Measurements from ENCODE around the gene CA14.
A peak's percentile ranks its signal among the peaks of the same experiment; 100 is the strongest.
"Not testable (repeated sequence)": the region's sequence is repeated elsewhere in the genome, so short reads cannot be mapped to it uniquely, and the experiment has no call there.

The CA14 gene

DNA sequence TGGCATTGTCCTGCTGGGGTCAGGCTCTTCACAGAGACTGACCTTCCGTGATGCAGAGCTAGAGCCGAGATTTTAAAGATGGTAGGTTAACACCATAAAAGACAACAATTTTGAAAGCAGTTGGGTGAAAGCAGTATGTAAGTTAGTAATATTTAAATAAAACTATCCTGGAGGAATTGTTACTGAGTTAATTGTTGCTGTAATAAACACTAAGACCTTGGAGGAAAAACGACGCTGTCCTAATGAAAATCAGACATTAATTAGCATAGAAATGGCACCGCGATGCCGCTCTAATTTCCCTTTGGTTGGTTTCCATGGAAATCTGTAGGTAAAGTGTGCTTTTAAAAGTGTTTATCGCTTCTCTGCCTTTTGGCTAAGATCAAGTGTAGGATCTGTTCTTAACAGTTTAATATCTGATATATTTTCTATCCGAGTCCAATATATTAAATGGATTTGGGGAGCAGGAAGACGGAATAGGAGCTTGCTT, 20.9 kb upstream of the CA14 start:
- no peak for DNase-seq (ENCODE audit: low read depth)

DNA sequence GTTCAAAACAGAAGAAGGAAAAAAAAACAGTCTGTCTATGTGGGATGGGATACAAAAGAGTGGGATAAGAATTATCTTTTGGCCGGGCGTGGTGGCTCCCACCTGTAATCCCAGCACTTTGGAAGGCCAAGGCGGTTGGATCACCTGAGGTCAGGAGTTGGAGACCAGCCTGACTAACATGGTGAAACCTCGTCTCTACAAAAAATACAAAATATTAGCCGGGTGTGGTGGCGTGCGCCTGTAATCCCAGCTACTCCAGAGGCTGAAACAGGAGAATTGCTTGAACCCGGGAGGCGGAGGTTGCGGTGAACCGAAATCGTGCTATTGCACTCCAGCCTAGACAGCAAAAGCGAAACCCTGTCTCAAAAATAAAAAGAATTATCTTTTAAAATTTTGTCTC, 20.4 kb upstream of the CA14 start:
- not testable (repeated sequence) for DNase-seq (ENCODE audit: low read depth)

DNA sequence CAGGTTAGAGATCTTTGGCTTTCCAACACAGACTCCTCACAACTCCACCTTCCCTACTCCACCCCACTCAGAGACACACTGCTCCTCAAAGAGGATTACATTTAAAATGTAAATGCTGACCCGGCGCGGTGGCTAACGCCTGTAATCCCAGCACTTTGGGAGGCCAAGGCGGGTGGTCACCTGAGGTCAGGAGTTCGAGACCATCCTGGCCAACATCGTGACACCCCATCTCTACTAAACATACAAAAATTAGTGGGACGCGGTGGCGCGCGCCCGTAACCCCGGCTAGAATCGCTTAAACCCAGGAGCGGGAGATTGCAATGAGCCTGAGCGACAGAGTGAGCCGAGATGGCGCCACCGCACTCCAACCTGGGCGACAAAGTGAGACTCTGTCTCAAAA, 19.8 kb upstream of the CA14 start:
- DNase-seq (ENCODE audit: low read depth) = no peak

DNA sequence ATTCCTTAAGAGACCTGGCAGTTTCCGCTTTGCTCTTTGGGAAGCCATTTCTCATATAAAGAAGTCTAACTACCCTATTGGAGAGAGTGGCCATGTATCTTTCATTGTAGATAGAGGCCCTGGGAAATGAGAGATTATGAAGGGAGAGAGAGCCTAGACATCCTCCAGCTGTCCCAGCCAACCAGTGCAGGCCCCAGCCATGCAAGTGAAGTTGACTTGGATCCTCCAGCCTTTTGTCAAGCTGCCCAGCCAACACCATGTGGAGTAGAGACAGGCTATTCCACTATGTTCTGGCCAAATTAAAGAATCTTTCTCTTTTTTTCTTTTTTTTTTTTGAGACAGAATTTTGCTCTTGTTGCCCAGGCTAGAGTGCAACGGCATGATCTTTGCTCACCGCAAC, 14.6 kb upstream of the CA14 start:
- DNase-seq (ENCODE audit: low read depth) = no peak

DNA sequence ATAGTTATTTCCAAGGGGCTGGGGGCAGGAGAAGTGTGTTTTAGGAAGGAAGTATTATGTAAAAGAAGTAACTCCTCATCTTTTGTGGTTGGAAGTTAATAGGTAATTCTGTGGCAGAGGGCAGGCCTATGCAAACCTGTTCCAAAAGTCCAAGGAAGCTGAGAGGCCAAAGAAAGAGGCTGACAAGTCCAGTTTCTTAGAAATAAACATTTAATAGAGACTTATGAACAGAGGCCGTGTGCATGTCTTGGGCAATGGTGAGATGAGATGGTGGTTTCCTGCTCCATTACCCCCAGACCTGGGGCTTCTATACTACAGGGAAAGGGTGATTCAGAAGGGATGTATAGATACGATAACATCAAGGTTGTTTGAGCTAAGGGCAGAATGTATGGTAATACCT, 7.6 kb upstream of the CA14 start:
- DNase-seq (ENCODE audit: low read depth) = no peak

DNA sequence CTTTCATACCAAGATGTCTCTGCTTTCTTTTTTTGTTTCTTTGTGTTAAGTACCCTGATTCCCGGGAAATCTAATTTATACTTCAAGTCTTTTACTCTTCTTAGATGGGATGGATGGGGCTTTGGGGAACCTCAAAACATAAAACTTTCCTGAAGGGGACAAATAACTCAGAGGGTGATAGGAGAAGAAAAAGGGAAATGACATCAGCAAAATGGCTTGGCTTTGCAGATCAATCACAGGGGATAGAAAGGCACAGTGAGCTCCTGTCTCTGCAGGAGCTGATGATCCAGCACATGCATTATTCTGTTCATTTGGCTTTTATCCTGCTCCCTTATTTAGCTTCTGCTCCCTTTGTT, 1.4 kb upstream of the CA14 start:
- no peak for DNase-seq (ENCODE audit: low read depth)

DNA sequence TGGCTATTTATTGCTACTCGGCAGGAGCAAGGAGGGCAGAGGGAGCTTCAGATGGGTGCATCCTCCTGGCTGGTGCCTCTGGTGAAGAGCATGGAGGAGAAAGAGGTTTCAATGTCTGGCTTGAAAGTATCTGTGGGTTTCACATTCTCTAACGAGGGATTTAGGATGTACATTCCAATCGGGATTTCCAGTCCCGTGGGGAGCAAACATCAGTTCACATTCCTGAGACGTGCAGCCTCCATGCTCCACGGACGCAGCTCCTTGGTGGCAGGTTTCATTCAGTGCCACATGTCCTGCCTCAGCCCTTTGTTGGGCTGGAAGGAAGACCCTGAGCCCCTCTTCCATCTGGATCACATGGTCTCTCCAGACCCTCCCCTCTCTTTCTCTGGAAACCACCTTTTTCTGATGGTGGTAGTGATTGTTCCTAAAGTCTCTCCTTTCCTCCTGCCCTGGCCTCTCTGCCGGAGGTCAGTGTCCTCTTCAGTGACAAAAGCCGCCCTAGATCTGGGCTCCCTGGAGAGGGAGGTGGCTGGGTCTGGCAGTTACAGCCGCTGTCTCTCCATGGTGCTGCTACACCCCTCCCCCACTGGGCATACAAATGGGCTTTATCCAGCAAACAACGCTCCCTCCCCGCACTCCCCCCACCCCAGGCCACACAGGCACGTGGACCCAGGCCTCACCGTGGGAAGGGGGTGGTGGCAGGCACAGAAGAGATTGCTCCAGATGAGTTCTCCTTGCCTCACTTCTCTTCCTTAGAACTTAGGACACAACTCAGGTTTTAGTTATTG, 826 bp upstream of the CA14 start:
- DNase-seq (ENCODE audit: low read depth) = no peak

DNA sequence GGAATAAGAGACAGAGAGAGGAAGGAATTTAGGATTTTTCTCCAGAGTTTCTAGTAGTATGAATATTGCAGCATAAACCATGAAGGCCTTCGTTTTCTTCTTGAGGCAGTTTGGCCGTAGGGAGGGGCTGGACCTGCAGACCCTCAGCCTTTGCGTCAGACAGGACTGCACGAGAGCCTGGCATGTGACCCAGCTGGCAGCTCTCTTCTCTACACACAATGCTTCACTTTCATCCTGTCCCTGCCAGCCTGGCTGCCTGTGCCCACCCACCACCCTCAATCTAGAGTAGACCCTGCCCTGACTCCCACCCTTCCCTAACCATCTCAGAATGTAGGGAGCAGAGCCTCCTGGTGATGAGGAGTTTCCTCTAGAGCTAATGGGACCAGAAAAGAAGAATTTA, 1.6 kb downstream of the CA14 start:
- DNase-seq (ENCODE audit: low read depth) = no peak

DNA sequence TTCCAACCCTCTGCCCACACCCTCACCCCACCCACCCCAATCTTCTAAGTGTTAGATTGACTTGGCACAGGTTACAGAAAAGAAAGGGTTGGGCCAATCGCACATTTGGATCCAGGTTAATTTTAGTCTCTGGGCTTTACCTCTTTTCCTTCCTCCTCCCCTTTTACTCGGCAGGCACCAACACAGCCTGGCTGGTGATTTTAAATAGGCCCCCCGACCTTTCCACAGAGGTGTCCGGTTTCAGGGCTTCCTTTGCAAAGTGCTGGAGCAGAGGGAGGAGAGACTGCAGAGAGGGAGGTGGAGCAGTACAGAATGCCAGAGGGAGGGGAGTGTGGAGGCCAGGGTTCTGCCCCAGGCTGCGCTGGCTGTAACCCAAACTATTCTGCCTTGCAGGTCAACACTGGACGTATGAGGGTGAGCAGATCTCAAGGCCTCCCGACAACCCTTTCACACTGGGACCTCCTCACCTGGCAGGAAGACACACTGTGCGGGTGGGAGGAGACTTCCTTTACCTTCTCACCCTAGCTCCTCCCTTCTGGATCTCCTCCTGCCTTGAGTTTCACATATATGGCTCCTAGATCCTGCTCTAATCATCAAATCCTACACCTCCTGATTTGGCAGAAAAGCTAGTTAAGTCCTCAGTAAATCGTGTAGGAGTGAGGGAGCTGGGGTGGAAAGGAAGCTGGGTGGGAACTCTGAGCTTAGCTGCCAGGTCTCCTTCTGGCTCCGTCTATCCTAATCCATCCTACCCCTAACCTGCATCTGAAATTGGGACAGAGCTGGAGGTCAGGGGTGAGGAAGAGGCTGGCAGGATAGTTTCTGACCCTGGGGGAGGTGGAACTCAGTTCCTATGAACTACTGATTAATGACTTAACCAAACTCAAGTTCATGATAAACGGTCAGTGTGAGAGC, 2.4 kb downstream of the CA14 start:
- DNase-seq (ENCODE audit: low read depth) = no peak

DNA sequence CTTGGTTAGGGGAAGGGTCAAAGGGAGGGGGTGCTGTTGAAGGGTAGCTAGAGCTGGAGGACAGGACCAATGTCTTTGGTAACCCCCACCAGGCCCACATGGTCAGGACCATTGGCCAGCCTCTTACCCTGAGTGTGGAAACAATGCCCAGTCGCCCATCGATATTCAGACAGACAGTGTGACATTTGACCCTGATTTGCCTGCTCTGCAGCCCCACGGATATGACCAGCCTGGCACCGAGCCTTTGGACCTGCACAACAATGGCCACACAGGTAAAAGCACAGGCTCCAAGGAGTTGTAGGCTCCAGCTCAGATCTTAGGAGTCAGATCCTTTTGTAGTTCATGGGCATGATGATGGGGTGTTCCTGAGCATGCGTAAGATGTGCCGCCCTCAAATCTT, 3.8 kb downstream of the CA14 start:
- no peak for DNase-seq (ENCODE audit: low read depth)

DNA sequence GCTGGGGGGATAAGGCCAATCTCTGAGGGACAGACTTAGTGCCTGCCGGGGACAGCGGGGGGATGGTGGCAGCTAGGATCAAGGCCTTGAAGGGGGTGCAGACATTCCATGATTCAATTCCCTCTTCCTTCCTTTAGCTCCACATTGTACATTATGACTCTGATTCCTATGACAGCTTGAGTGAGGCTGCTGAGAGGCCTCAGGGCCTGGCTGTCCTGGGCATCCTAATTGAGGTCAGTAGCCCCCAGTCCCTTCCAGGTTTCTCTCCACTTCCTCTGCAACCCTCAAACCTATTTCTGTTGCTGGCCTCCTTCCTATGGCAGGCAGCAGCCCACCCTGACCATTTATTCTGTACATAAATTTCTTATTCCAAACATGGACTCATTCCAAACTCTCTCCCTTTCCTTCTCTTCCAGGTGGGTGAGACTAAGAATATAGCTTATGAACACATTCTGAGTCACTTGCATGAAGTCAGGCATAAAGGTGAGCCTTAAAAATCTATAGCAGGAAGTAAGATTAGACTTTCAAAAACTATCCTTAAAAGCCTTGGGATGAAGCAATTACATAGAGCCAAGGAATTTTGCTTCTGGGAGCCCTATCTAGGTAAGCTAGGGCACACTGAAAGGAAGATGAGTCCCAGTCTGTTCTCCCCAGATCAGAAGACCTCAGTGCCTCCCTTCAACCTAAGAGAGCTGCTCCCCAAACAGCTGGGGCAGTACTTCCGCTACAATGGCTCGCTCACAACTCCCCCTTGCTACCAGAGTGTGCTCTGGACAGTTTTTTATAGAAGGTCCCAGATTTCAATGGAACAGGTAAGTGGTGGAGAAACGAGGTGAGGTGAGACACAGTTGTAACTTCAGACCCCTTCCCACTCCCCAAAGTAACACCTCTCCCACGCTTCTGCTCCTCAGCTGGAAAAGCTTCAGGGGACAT, 5.1 kb downstream of the CA14 start:
- no peak for DNase-seq (ENCODE audit: low read depth)

DNA sequence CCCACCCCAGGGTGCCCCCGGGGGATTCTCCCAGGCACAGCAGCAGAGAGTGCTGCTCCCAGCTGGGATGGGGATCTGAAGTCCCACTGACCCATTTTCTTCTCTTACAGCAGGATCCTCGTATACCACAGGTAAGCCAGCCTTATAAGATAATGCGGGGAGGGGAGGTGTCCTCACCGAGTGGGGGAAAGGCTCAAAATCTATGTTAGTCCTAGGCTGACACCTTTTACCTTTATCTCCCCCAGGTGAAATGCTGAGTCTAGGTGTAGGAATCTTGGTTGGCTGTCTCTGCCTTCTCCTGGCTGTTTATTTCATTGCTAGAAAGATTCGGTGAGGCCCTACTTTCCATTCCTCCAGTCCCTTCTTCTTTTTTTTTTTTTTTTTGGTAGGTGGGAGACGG, 6.0 kb downstream of the CA14 start:
- no peak for DNase-seq (ENCODE audit: low read depth)

DNA sequence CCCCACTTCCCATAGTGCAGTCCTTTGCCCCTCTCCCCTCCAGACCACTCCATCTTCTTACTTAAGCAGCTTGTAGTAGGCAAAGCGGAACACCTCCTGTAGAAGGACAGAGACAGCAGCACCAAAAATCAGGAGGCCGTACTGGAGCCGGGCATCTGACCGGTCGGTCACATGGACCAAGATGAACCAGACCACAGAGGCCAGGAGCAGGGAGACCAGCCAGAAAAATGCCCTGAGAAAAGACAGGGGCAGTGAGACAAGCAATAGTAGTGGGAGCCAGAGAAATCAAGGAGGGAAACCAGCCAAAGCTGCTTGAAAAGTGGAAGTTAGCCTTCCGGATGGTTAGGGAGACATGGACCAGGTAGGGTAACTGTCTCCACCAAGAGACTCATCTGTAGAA, 10.3 kb downstream of the CA14 start:
- no peak for DNase-seq (ENCODE audit: low read depth)

DNA sequence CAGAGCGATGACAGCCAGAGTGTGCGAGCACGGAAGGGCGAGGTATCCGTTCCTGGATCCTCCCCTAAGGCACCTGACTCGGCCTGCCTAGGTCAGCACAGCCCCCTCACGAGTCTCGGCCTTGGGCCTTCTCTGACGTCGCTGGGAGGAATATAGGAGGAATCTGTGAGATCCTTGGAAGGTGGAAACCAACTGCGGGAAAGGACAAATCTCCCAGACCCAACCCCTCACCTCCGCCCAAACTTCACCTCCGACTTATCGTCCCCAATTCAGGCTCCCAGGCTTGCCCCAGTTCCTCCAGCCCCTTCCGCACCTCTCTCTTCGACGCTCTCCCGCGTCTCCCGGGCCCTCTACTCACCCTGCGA, 10.7 kb downstream of the CA14 start:
- no peak for DNase-seq (ENCODE audit: low read depth)

DNA sequence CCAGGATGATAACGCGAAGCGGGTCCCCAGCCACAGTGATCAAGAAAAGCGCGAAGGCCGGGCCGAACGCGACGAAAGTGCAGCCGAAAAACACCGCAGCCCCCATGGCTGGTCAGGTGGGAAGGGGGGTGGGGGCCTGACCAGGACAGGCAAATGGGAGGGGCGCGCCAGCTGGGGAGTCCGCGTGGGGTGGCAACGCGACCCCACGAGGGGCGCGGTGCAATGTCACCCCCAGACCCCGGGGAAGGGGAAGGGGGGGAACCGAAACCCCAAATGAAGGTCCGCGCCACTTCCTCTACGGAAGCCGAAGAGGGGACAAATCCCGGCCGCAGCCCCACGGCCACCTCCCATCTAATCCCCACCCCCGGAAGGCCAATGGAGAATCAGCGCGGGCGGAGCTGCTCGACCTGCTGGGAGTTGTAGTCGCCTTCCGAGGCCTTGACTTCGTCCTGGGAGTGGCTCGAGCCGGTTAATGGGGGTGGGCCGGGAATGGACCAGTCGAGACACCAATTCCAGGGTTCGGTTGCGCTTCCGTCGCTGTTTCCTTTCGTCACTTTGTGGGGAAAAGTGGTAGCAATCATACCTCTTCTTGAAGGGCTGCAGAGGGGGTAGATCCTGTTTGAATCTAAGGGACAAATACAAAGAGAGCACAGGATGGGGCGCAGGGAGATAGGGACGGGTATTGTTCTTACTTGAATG, 11.3 kb downstream of the CA14 start, which contains the start of gene APH1A:
TSS of gene APH1A (minus strand) at position 312 of the 699 bp plus-strand sequence. CDS start at position 106, 206 bp downstream.
- DNase-seq (ENCODE audit: low read depth) = peak; percentile 85

DNA sequence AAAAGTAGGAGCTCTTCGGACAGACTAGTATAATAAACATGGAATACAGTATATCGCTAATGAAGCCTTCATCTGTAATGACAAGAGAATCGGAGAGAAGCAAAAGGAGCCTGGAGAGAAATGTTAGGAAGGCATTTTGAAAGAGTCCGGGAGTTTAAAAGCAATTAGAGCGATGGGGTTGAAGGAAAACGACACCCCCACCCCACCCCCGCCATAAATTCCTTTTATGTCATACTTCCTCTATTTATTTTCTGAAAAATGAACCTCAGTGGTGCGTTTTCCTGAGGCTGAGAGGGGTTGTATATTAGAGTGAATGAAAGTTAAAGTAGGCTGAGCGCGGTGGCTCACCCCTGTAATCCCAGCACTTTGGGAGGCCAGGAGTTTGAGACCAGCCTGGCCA, 11.9 kb downstream of the CA14 start:
- no peak for DNase-seq (ENCODE audit: low read depth)

DNA sequence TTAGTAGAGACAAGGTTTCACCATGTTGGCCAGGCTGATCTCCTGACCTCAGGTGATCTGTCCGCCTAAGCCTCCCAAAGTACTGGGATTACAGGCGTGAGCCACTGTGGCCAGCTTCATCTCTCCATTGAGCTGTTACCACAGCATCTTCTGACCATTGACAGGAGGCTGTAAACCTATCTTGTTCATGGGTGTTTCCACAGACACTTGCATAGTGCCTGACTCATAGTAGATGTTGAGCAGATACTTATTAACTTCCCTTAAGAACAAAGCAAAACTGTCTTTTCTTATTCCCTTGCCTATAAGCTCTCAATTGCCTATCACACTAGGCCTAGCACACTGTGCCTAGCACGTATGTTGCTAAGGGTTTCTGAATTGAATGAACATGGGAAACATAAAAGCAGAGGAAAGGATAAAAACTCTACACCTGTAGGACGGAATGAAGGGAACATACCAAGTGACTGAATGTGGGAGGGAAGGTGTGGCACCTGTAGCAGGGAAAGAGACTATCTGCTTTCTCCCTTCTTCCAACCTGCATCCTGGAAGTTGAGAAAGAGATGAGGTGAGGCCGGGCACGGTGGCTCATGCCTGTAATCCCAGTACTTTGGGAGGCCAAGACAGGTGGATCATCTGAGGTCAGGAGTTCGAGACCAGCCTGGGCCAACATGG, 13.9 kb downstream of the CA14 start:
- no peak for DNase-seq (ENCODE audit: low read depth)

DNA sequence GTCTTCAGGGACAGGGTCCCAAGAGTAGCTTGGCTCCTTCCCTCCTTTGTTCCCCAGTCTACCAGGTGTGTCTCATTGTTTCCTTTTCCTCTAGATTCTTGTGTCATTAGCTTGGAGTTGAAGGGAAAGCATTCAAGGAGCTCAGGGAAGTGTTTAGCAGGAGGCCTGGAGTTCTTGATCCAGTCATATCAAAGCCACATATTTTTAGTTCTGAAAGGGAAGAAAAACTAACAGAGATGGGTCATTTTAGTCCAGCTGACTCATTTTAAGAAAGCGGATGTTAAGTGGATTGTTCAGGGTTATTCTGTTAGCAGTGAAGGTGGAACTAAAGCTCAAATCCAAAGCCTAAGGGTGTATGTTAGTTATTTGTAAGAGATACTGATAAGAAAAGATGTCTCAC, 15.7 kb downstream of the CA14 start:
- no peak for DNase-seq (ENCODE audit: low read depth)

DNA sequence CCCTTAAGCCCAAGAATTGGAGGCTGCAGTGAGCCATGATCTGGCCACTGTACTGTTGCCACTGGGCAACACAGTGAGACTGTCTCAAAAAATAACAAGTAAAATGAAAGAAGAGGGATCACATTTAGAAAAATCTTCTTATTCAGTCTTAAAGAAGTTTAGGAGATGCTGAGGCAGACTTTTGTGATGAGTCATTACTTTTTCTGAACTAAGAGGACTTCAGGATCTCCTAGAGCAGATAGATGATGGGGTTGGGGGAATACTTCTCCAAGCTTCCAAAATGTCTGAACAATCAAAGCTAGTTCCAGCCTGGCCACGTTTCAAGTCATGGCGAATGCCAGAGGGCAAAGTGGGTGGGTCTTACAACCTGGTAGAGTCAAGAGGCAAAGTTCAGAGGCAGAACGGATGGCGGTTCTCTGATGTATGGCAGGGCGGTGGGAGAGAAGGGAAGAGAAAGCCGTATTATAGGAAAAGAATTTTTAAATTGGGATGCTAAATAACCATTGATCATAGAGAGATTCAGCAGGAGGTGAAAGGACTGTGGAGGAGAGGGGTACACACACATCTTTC, 22.6 kb downstream of the CA14 start:
- DNase-seq (ENCODE audit: low read depth) = no peak

DNA sequence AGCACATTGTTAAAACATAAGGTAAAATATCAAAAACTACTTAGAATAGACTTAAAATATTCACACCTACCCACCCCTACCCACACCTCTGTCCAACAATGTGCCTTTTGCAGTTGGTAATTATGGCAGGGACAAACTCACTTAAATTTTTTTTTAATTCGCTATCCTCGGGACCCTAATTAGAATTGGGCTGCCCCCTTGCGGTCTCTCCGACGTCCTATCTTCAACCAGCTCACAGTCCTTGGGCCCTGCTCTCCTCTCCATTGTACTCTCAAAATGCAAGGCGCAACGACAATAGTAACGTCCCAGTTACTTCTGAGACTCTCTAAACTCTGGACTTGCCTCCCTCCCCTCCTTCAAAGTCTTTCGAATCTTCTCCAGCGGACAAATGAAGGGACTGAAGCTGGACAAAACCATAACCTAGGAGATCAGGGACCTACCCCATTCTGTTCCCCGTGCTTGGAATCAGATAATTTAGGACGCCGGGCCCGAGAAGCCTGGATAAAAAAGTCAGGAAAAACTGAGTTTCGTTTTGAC, 23.7 kb downstream of the CA14 start:
- DNase-seq (ENCODE audit: low read depth) = peak; percentile 45
